KMS-11 (cell line): ENCODE data around the gene OTOA.
"Not testable (repeated sequence)": the region's sequence is repeated elsewhere in the genome, so short reads cannot be mapped to it uniquely, and the experiment has no call there.

Experiments
- H2AFZ ChIP-seq: fragments of 200-600 bp; sonication (generic); 2 replicates; pipeline ENCODE4 v1.6.1; 2016; ENCODE audit warnings: antibody characterized with exemption, mixed run types, low read depth
- H3K27ac ChIP-seq: fragments of 200-600 bp; sonication (generic); 2 replicates; pipeline ENCODE4 v1.6.1; 2016; ENCODE audit warnings: mild to moderate bottlenecking, mixed run types
- H3K27me3 ChIP-seq: fragments of 200-600 bp; sonication (generic); 2 replicates; pipeline ENCODE4 v1.6.1; 2017; ENCODE audit warnings: mild to moderate bottlenecking, low read depth, mixed run types, moderate library complexity; ENCODE audit not compliant: insufficient read depth
- H3K36me3 ChIP-seq: fragments of 200-600 bp; sonication (generic); 2 replicates; pipeline ENCODE4 v1.6.1; 2017; ENCODE audit warnings: mild to moderate bottlenecking, mixed run types; ENCODE audit not compliant: insufficient read depth
- H3K4me1 ChIP-seq: fragments of 200-600 bp; sonication (generic); 2 replicates; pipeline ENCODE4 v1.6.1; 2016; ENCODE audit warnings: mild to moderate bottlenecking, low read depth, mixed run types; ENCODE audit not compliant: poor library complexity, severe bottlenecking
- H3K4me2 ChIP-seq: fragments of 200-600 bp; sonication (generic); 2 replicates; pipeline ENCODE4 v1.7.0; 2016; ENCODE audit warnings: mild to moderate bottlenecking, mixed run types
- H3K4me3 ChIP-seq: fragments of 200-600 bp; sonication (generic); IDR thresholded peaks from 2 replicates; pipeline ENCODE4 v1.6.1; 2017; ENCODE audit warnings: low read depth, low read length, mixed read lengths; ENCODE audit not compliant: insufficient read depth
- H3K79me2 ChIP-seq: fragments of 200-600 bp; sonication (generic); 2 replicates; pipeline ENCODE4 v1.6.1; 2016; ENCODE audit warnings: low read depth, mixed run types; ENCODE audit not compliant: insufficient read depth
- H3K9ac ChIP-seq: fragments of 200-600 bp; sonication (generic); 2 replicates; pipeline ENCODE4 v1.6.1; 2016; ENCODE audit warnings: mild to moderate bottlenecking, mixed run types
- H4K20me1 ChIP-seq: fragments of 200-600 bp; sonication (generic); 2 replicates; pipeline ENCODE4 v1.6.1; 2016; ENCODE audit warnings: mild to moderate bottlenecking, mixed run types; ENCODE audit not compliant: insufficient read depth
- CTCF ChIP-seq: fragments of 200-600 bp; sonication (generic); conservative IDR thresholded peaks from 2 replicates; pipeline ENCODE4 v1.6.1; 2017; ENCODE audit warnings: low read depth, mild to moderate bottlenecking, antibody characterized with exemption, low read length, moderate library complexity, mixed read lengths

Gene OTOA

GRCh38 chr16:21723532-21723931 is 59.8 kb downstream of the OTOA start:
- no peak overlapping the region for H3K4me2 ChIP-seq
- no peaks in the 10 kb centered on the region for H4K20me1 ChIP-seq
- no peaks in the 10 kb centered on the region for H3K4me1 ChIP-seq
- TF ChIP-seq CTCF: no peak
- no peaks in the 10 kb centered on the region for H3K79me2 ChIP-seq
- H3K9ac ChIP-seq: no peak overlapping the region
- H3K36me3 ChIP-seq: no peaks in the 10 kb centered on the region
- no peak overlapping the region for H3K27ac ChIP-seq
- no peak overlapping the region for H3K4me3 ChIP-seq
- no peak overlapping the region for H2AFZ ChIP-seq
- H3K27me3 ChIP-seq: no peaks in the 10 kb centered on the region

- no peak for TF ChIP-seq CTCF
These were observed 63.6 kb downstream of the OTOA start for GRCh38 chr16:21727344-21727743.

GRCh38 chr16:21731233-21731632 is 67.5 kb downstream of the OTOA start:
- not testable (repeated sequence) for H2AFZ ChIP-seq, H3K4me1 ChIP-seq, H3K36me3 ChIP-seq, H3K79me2 ChIP-seq, H3K27me3 ChIP-seq, H4K20me1 ChIP-seq, H3K4me2 ChIP-seq, H3K27ac ChIP-seq, H3K4me3 ChIP-seq, H3K9ac ChIP-seq

More at GRCh38 chr16:21727344-21727743, 63.6 kb downstream of the OTOA start:
- Histone ChIP-seq H3K27ac (no peak overlapping the region), H3K4me3 (no peak overlapping the region), H3K27me3 (no peaks in the 10 kb centered on the region), H3K4me1 (no peaks in the 10 kb centered on the region), H2AFZ (no peak overlapping the region), H3K9ac (no peak overlapping the region), H3K4me2 (no peak overlapping the region), H3K36me3 (no peaks in the 10 kb centered on the region), H4K20me1 (no peaks in the 10 kb centered on the region), H3K79me2 (no peaks in the 10 kb centered on the region)

GRCh38 chr16:21740637-21741036 is 76.9 kb downstream of the OTOA start:
- not testable (repeated sequence) for H4K20me1 ChIP-seq, H3K4me1 ChIP-seq, H3K9ac ChIP-seq, H3K4me2 ChIP-seq, H3K27me3 ChIP-seq, H3K27ac ChIP-seq, H3K79me2 ChIP-seq, H3K4me3 ChIP-seq, H2AFZ ChIP-seq, H3K36me3 ChIP-seq

- not testable (repeated sequence) for H3K27ac ChIP-seq
These were observed 92.7 kb downstream of the OTOA start for GRCh38 chr16:21756192-21757079.

GRCh38 chr16:21757080-21757671 is 93.4 kb downstream of the OTOA start:
- H2AFZ ChIP-seq, H3K27ac ChIP-seq, H3K4me2 ChIP-seq, H3K4me3 ChIP-seq, H3K4me1 ChIP-seq, H3K27me3 ChIP-seq, H3K9ac ChIP-seq, H4K20me1 ChIP-seq, H3K36me3 ChIP-seq, H3K79me2 ChIP-seq: not testable (repeated sequence)

More at GRCh38 chr16:21756192-21757079, 92.7 kb downstream of the OTOA start:
- H2AFZ ChIP-seq, H3K79me2 ChIP-seq, H4K20me1 ChIP-seq, H3K4me2 ChIP-seq, H3K9ac ChIP-seq, H3K27me3 ChIP-seq, H3K36me3 ChIP-seq, H3K4me1 ChIP-seq, H3K4me3 ChIP-seq: not testable (repeated sequence)

- H3K36me3 ChIP-seq, H3K27me3 ChIP-seq, H2AFZ ChIP-seq, H4K20me1 ChIP-seq, H3K27ac ChIP-seq, H3K4me1 ChIP-seq, H3K9ac ChIP-seq, H3K4me2 ChIP-seq, H3K79me2 ChIP-seq, H3K4me3 ChIP-seq: not testable (repeated sequence)
These were observed 104.5 kb downstream of the OTOA start for GRCh38 chr16:21768280-21768679.

GRCh38 chr16:21768810-21769209 is 105.0 kb downstream of the OTOA start:
- H3K4me2 ChIP-seq, H3K9ac ChIP-seq, H3K4me3 ChIP-seq, H2AFZ ChIP-seq, H3K27ac ChIP-seq, H4K20me1 ChIP-seq, H3K36me3 ChIP-seq, H3K27me3 ChIP-seq, H3K79me2 ChIP-seq, H3K4me1 ChIP-seq: not testable (repeated sequence)
